GM12878 (cell line): ENCODE data around the gene L1TD1. TPM values are rescaled to one million over a fixed set of nuclear protein-coding genes. Genes with fewer than 3 reads are reported as not detected.

Source experiments
- ATAC-seq: fragments of 200-7000 bp; cut with Tn5 transposase; 3 replicates; pipeline ENCODE4 v1.9.1; 2020; ENCODE audit warnings: mild to moderate bottlenecking, moderate library complexity
- BruUV-seq: library from RNA; stranded (reverse); fragments of 400-500 nt; replicated peaks from 2 replicates; lab custom pipeline; 2021; lab: Mats Ljungman, UMichigan
- CTCF ChIA-PET: fragments of 300-600 bp; sonication (Branson Sonifier 250); formaldehyde crosslinking; extraction: SDS; loops from one replicate; lab custom pipeline; 2021; ENCODE audit warnings: inconsistent platforms; lab: Yijun Ruan, JAX
- POLR2A ChIA-PET: fragments of 350-600 bp; formaldehyde crosslinking; extraction: SDS; loops from one replicate; lab custom pipeline; 2021; ENCODE audit warnings: inconsistent platforms; lab: Charles Lee
- RAD21 ChIA-PET: fragments of 300-600 bp; sonication (Branson Sonifier 250); formaldehyde crosslinking; loops from one replicate; lab custom pipeline; 2023; ENCODE audit warnings: antibody characterized with exemption; ENCODE audit not compliant: unreplicated experiment; lab: Charles Lee
- SMC1A ChIA-PET: fragments of 300-600 bp; sonication (Branson Sonifier 250); formaldehyde crosslinking; loops from one replicate; lab custom pipeline; 2023; ENCODE audit not compliant: unreplicated experiment, uncharacterized antibody; lab: Charles Lee
- DNase-seq: peaks from one replicate; pipeline ENCODE4 v3.0.0-alpha.2; 2011; ENCODE audit warnings: low read depth, low spot score
- FAIRE-seq: peaks from 3 replicates; lab custom pipeline; 2011; peaks lifted over from hg19 to GRCh38; lab: Jason Lieb, UNC
- H2AFZ ChIP-seq: 2 replicates; pipeline ENCODE4 v1.6.0; 2011; ENCODE audit warnings: low read depth, low read length, control low read depth; ENCODE audit not compliant: control insufficient read depth
- H3K27ac ChIP-seq: 2 replicates; pipeline ENCODE4 v1.5.1; 2011; ENCODE audit warnings: control low read depth; ENCODE audit not compliant: control insufficient read depth, insufficient read depth
- H3K27me3 ChIP-seq, 2 experiments: replicated peaks in 1 of 2; 2 replicates each; pipeline versions ENCODE4 v1.6.0 to v1.6.1; 2011; ENCODE audit warnings: low read length in 1 of 2; ENCODE audit not compliant: control insufficient read depth in 2 of 2, insufficient read depth in 2 of 2
- H3K36me3 ChIP-seq, 2 experiments: 2 replicates each; pipeline ENCODE4 v1.5.1; 2011; ENCODE audit warnings: low read length in 1 of 2; ENCODE audit not compliant: control insufficient read depth in 2 of 2, insufficient read depth in 2 of 2
- H3K4me1 ChIP-seq: 2 replicates; pipeline ENCODE4 v1.6.1; 2011; ENCODE audit warnings: mild to moderate bottlenecking, low read length, moderate library complexity, mixed read lengths; ENCODE audit not compliant: control insufficient read depth, insufficient read depth
- H3K4me2 ChIP-seq: 2 replicates; pipeline ENCODE4 v1.6.0; 2011; ENCODE audit warnings: control low read depth; ENCODE audit not compliant: control insufficient read depth, insufficient read depth
- H3K4me3 ChIP-seq: fragments of 200-600 bp; sonication (generic); 2 replicates; pipeline ENCODE4 v1.5.1; 2016
- H3K79me2 ChIP-seq: 2 replicates; pipeline ENCODE4 v1.6.0; 2011; ENCODE audit warnings: low read length; ENCODE audit not compliant: control insufficient read depth, insufficient read depth
- H3K9ac ChIP-seq: 2 replicates; pipeline ENCODE4 v1.8.0; 2011; ENCODE audit warnings: low read length, control low read depth, mixed read lengths; ENCODE audit not compliant: control insufficient read depth, insufficient read depth
- H3K9me3 ChIP-seq: replicated peaks from 3 replicates; pipeline ENCODE4 v1.5.1; 2011; ENCODE audit warnings: mild to moderate bottlenecking, low read length; ENCODE audit not compliant: control insufficient read depth, insufficient read depth
- H4K20me1 ChIP-seq: 2 replicates; pipeline ENCODE4 v1.6.0; 2011; ENCODE audit not compliant: control insufficient read depth, insufficient read depth
- ATF2 ChIP-seq: IDR thresholded peaks from 2 replicates; pipeline ENCODE4 v1.6.1; 2012; ENCODE audit warnings: low read length, inconsistent platforms
- ATF7 ChIP-seq: fragments of 450-650 bp; IDR thresholded peaks from 2 replicates; pipeline ENCODE4 v1.6.1; 2016; ENCODE audit warnings: low read depth, mild to moderate bottlenecking
- BRCA1 ChIP-seq: IDR thresholded peaks from 2 replicates; pipeline ENCODE4 v1.6.1; 2011; ENCODE audit warnings: low read depth, low read length, improper control_type of control experiment
- E4F1 ChIP-seq: fragments of 450-650 bp; IDR thresholded peaks from 2 replicates; pipeline ENCODE4 v1.6.1; 2018; ENCODE audit warnings: borderline replicate concordance, mild to moderate bottlenecking; ENCODE audit not compliant: partially characterized antibody
- IKZF2 ChIP-seq, 2 experiments: fragments of 450-650 bp; IDR thresholded peaks; 2 replicates each; pipeline ENCODE4 v1.6.1; 2017; ENCODE audit warnings: mild to moderate bottlenecking in 2 of 2, moderate library complexity in 2 of 2
- IRF4 ChIP-seq: IDR thresholded peaks from 2 replicates; pipeline ENCODE4 v1.6.1; 2011; ENCODE audit warnings: low read depth, low read length
- KAT2A ChIP-seq: conservative IDR thresholded peaks from 2 replicates; pipeline ENCODE4 v1.6.1; 2011; ENCODE audit warnings: low read depth, low read length; ENCODE audit not compliant: control insufficient read depth
- NFIC ChIP-seq: IDR thresholded peaks from 2 replicates; pipeline ENCODE4 v1.6.1; 2012; ENCODE audit warnings: low read depth, mild to moderate bottlenecking, inconsistent platforms, low read length, moderate library complexity
- NR2F1 ChIP-seq: fragments of 450-650 bp; conservative IDR thresholded peaks from 2 replicates; pipeline ENCODE4 v1.6.1; 2017; ENCODE audit warnings: mild to moderate bottlenecking
- RAD21 ChIP-seq: IDR thresholded peaks from 2 replicates; pipeline ENCODE4 v1.6.1; 2011; ENCODE audit warnings: mild to moderate bottlenecking, low read depth, low read length, moderate library complexity; ENCODE audit not compliant: insufficient read depth
- TCF7 ChIP-seq: IDR thresholded peaks from 2 replicates; pipeline ENCODE4 v1.6.1; 2014; ENCODE audit warnings: antibody characterized with exemption, borderline replicate concordance
- ZBTB4 ChIP-seq: fragments of 450-650 bp; formaldehyde crosslinking; IDR thresholded peaks from 2 replicates; pipeline ENCODE4 v1.4.0; 2022; ENCODE audit warnings: mild to moderate bottlenecking, moderate library complexity
- ZNF274 ChIP-seq: IDR thresholded peaks from one replicate; pipeline ENCODE4 v1.8.0; 2011; ENCODE audit not compliant: insufficient read length, insufficient read depth
- ZNF687 ChIP-seq: fragments of 450-650 bp; IDR thresholded peaks from 2 replicates; pipeline ENCODE4 v1.6.1; 2017; ENCODE audit warnings: mild to moderate bottlenecking, moderate library complexity
- WGBS: methylation state at CpG from one replicate; pipeline ENCODE4 v1.1.6; 2016; ENCODE audit warnings: low lambda C conversion rate; ENCODE audit not compliant: insufficient replicate concordance, insufficient coverage; ENCODE audit errors: missing lambda C conversion rate; 5-methylcytosine and 5-hydroxymethylcytosine counted together
- in situ Hi-C: fragments of 300-500 bp; cut with MboI; formaldehyde crosslinking; loops from 9 replicates; pipeline ENCODE4 v1.14.3; 2018; ENCODE audit warnings: mixed read lengths
- intact Hi-C: fragments of 100-400 bp; cut with micrococcal nuclease; formaldehyde crosslinking; loops from one replicate; pipeline ENCODE4 v1.14.2; 2022; ENCODE audit not compliant: unreplicated experiment
- polyA plus RNA-seq, 11 experiments: library from polyadenylated mRNA; depleted of rRNA in 4 of 11; unstranded in 6 of 11; stranded (reverse) in 5 of 11; fragments of >200 nt; fragmentation: Nextera tagmentation in 4 of 11; fragmentation: Illumina TruSeq in 1 of 11; extraction: Ambion mirVana in 4 of 11; extraction: Trizol in 1 of 11; gene quantifications; 1 replicate in 1 of 11; 2 replicates in 10 of 11; pipeline versions ENCODE4 v1.2.1 to v1.2.3, GENCODE V29; 2011 to 2016; ENCODE audit warnings: inconsistent platforms in 2 of 11, missing spikeins in 2 of 11, low read depth in 1 of 11
- total RNA-seq, 4 experiments: library from RNA; depleted of rRNA in 3 of 4; stranded (reverse); fragments of >200 nt in 3 of 4; fragmentation: Illumina TruSeq in 1 of 4; extraction: Trizol in 1 of 4; gene quantifications; 2 replicates each; pipeline versions ENCODE4 v1.2.1 to v1.2.3, GENCODE V29; 2013 to 2021

L1TD1 gene
- total and polyA plus RNA-seq, 10 of the 15 experiments (the other 5 are each of a cell fraction or from before 2014, with no cell fraction given), result 0.07 to 0.31 (median 0.21) TPM; not detected in 7

- no TSS peak for BruUV-seq
- Histone ChIP-seq H3K27ac (no peak overlapping the region), H3K27me3 (peaks cover 0 to 3% of the 10 kb centered on the region in 2 experiments; a peak in 1 of 4 replicates), H3K4me1 (no peaks in the 10 kb centered on the region), H4K20me1 (no peaks in the 10 kb centered on the region), H3K4me3 (no peak overlapping the region), H3K36me3 (no peaks in the 10 kb centered on the region), H2AFZ (no peak overlapping the region), H3K4me2 (no peak overlapping the region), H3K79me2 (no peaks in the 10 kb centered on the region), H3K9me3 (no peaks in the 10 kb centered on the region), H3K9ac (no peak overlapping the region)
- intact Hi-C loops (no loop called here), in situ Hi-C loops (no loop called here)
- WGBS, result 45% methylated on average over 8 of the region's 8 CpGs
- DNase-seq, result no peak
- FAIRE-seq, result no peak
- ChIA-PET RAD21 (no interaction called here), CTCF (no interaction called here), POLR2A (no interaction called here), SMC1A (interaction anchor here (1.0 kb wide), 1 partner anchor 63 kb away, joined by 3 read pairs; no protein-coding TSS in a partner anchor)
- TF ChIP-seq NFIC (no peak), E4F1 (no peak), TCF7 (no peak), KAT2A (no peak), NR2F1 (no peak), ATF7 (no peak), ZNF687 (no peak), IKZF2 (IDR thresholded peaks at IDR 0.05) (no peak), RAD21 (no peak), ZNF274 (no peak), BRCA1 (no peak), IRF4 (no peak), ATF2 (no peak), ZBTB4 (no peak)
- no peak for ATAC-seq
These were observed 43.3 kb downstream of the L1TD1 start for GRCh38 chr1:62237950-62238374.
